Measurements from ENCODE around the gene DICER1. TPM values are rescaled to one million over a fixed set of nuclear protein-coding genes. Genes with fewer than 3 reads are reported as not detected.

Gene DICER1
- total and polyA plus RNA-seq, 9 of the 15 experiments (the other 6 are each of a cell fraction or from before 2014, with no cell fraction given), result 2.5 to 23.2 (median 12.4) TPM

GRCh38 chr14:95185033-95185766, 27.9 kb upstream of the DICER1 start (continued):
- peak; percentile 49 for TF ChIP-seq MEIS2 (IDR thresholded peaks at IDR 0.05; ENCODE audit: partially characterized antibody)
- TF ChIP-seq CEBPG (CRISPR knock-in tag; IDR thresholded peaks at IDR 0.05), result peak; percentile 81
- peak; percentile 90 to 93 for TF ChIP-seq CEBPG (tag; conservative IDR thresholded peaks at IDR 0.05 in 1 of 2, IDR thresholded peaks at IDR 0.05 in 1 of 2)
- peak; percentile 93 for TF ChIP-seq MAFG (tag; conservative IDR thresholded peaks at IDR 0.05)
- TF ChIP-seq ZNF316 (IDR thresholded peaks at IDR 0.05), result peak; percentile 97
- TF ChIP-seq NCOR1 (IDR thresholded peaks at IDR 0.05), result peak; percentile 51
- no peak for TF ChIP-seq FUS (optimal IDR thresholded peaks at IDR 0.05; ENCODE audit: low read depth, low read length)
- TF ChIP-seq RBM34 (IDR thresholded peaks at IDR 0.05; ENCODE audit: borderline replicate concordance, insufficient read depth, low read length), result no peak
- TF ChIP-seq RREB1 (CRISPR knock-in tag; IDR thresholded peaks at IDR 0.05), result no peak
- TF ChIP-seq MCM2 (IDR thresholded peaks at IDR 0.05; ENCODE audit: low read depth), result no peak
- no peak for TF ChIP-seq SLC30A9 (CRISPR knock-in tag; IDR thresholded peaks at IDR 0.05)
- TF ChIP-seq MAFF (IDR thresholded peaks at IDR 0.05; ENCODE audit: low read length), result peak; percentile 85
- no peak for TF ChIP-seq ZNF23 (CRISPR knock-in tag; IDR thresholded peaks at IDR 0.05)
- TF ChIP-seq BHLHE40 (IDR thresholded peaks at IDR 0.05; ENCODE audit: low read length), result 0 out of 2 replicates have a peak, but pooled peaks have one; percentile 6
- TF ChIP-seq PBX2 (CRISPR knock-in tag; IDR thresholded peaks at IDR 0.05; ENCODE audit: low read depth), result no peak
- peak; percentile 41 for TF ChIP-seq PBX2 (tag; conservative IDR thresholded peaks at IDR 0.05; ENCODE audit: low read depth)
- peak; percentile 36; the same call in 1 of the 2 replicates for TF ChIP-seq JUND (IDR thresholded peaks at IDR 0.05; ENCODE audit: borderline replicate concordance, low read depth, low read length)
- TF ChIP-seq JUND (tag; IDR thresholded peaks at IDR 0.05; ENCODE audit: borderline replicate concordance, low read depth, low read length), result no peak; the same call in 2 of the 3 replicates
- peak; percentile 77; the same call in 1 of the 2 replicates for TF ChIP-seq BACH1 (tag; IDR thresholded peaks at IDR 0.05)
- TF ChIP-seq ID3 (CRISPR knock-in tag; IDR thresholded peaks at IDR 0.05), result no peak
- TF ChIP-seq ID3 (tag; IDR thresholded peaks at IDR 0.05), result no peak

Data from K562 (cell line).